Gastroesophageal sphincter (tissue), 4 donors: ENCODE measurements around the gene PPP1R13B. TPM values are rescaled to one million over a fixed set of nuclear protein-coding genes. Genes with fewer than 3 reads are reported as not detected.

Source experiments
- ATAC-seq: fragments of 150-250 bp; one replicate; pipeline ENCODE4 v1.9.1; 2016; ENCODE audit warnings: mild to moderate bottlenecking, moderate library complexity
- H3K27ac ChIP-seq, 4 donors: fragments of 200-600 bp; sonication (generic) in 3 of 4; 1 replicate in 3 of 4; 2 replicates in 1 of 4; pipeline ENCODE4 v1.5.1; 2016 to 2019
- H3K27me3 ChIP-seq: fragments of 200-600 bp; sonication (generic); one replicate; pipeline ENCODE4 v1.5.1; 2019
- H3K36me3 ChIP-seq, 2 donors: fragments of 200-600 bp; sonication (generic); one replicate each; pipeline ENCODE4 v1.5.1; 2019; ENCODE audit warnings: control low read depth in 1 of 2
- H3K4me1 ChIP-seq, 3 donors: fragments of 200-600 bp; sonication (generic); 1 replicate in 2 of 3; 2 replicates in 1 of 3; pipeline ENCODE4 v1.5.1; 2016 to 2019; ENCODE audit warnings: control low read depth in 2 of 3
- H3K4me3 ChIP-seq, 2 donors: fragments of 200-600 bp; sonication (generic); one replicate each; pipeline ENCODE4 v1.5.1; 2019; ENCODE audit warnings: mild to moderate bottlenecking in 1 of 2, moderate library complexity in 1 of 2
- H3K9me3 ChIP-seq, 3 donors: fragments of 200-600 bp; sonication (generic); one replicate each; pipeline ENCODE4 v1.5.1; 2017 to 2019; ENCODE audit warnings: control low read depth in 2 of 3
- EP300 ChIP-seq: sonication (generic); formaldehyde crosslinking; IDR thresholded peaks from one replicate; pipeline ENCODE4 v1.6.1; 2017; ENCODE audit warnings: antibody characterized with exemption, mild to moderate bottlenecking
- POLR2A ChIP-seq, 2 donors: fragments of 450-650 bp; IDR thresholded peaks; one replicate each; pipeline ENCODE4 v1.6.1; 2017; ENCODE audit warnings: antibody characterized with exemption in 2 of 2, mild to moderate bottlenecking in 2 of 2, moderate library complexity in 1 of 2
- POLR2AphosphoS5 ChIP-seq: sonication (generic); formaldehyde crosslinking; IDR thresholded peaks from one replicate; pipeline ENCODE4 v1.6.1; 2017; ENCODE audit warnings: antibody characterized with exemption
- WGBS, 2 donors: methylation state at CpG; one replicate each; pipeline ENCODE4 v1.1.5; 2018; ENCODE audit warnings: low coverage in 1 of 2; 5-methylcytosine and 5-hydroxymethylcytosine counted together
- total RNA-seq, 4 donors: library from RNA; depleted of rRNA; stranded (reverse); fragments of >200 nt; gene quantifications; one replicate each; pipeline ENCODE4 v1.1.0, GENCODE V29; 2016
- TF ChIP-seq, protein P1 (sequence below), 4 experiments: fragments of 200-600 bp in 2 of 4; fragments of 450-650 bp in 2 of 4; sonication (generic) in 1 of 4; IDR thresholded peaks; one replicate each; pipeline ENCODE4 v1.5.1; 2017 to 2019; ENCODE audit warnings: antibody characterized with exemption in 4 of 4, mild to moderate bottlenecking in 2 of 4, moderate library complexity in 2 of 4

The PPP1R13B gene
- total RNA-seq, 4 donors from 2014 or later, result 13.9 to 24.8 (median 17.5) TPM

DNA sequence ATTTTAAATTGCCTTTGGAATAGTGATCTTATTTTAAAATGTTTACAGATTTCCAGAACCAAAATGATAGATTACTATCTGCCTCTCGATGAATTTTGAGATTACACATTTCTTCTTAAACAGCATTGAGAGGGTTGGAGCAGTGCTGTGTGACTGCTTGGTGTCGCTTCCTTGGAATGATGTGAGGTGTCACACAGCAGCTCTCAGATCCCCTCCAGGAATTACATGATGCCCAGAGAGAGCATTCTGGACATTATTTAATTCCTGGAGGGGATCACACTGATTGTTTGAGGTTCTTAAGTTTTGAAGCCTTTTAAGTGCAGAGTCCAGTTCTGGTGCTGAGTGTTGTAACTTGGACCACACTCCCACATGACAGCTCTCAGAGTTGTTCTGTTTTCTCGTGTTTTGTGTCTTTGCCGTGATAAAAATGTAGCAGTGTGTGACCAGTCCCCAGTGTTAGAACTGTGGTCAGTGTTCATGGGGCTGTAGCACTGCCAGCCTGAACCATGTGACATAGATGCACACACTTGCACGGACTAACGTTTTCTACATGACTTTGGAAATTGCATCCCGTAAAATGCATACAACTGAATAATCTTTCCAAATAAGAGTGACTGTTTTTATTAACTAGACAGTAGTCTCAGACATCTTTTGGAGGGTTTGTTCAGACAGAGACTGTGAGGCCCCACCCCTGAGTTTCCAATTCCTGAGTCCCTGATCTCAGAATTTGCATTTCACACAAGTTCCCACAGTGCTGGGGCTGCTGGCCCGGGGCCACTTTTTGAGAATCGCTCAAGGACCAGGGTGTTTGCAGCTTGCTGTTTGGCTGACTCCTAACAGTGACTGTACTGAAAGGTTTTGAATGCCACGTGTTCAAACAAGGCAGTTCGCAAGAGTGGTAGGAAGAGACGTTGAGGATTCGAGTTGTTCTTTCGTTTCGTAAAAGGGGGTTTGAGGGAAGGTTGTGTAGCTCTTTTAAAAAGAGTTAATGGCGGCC lies 158.2 kb downstream of the PPP1R13B start:
- peak overlapping the region in 1 of 4 donors; percentile 54 for H3K27ac ChIP-seq
- TF ChIP-seq EP300, result no peak
- 55 to 62% methylated on average over 8 to 16 of the region's 16 CpGs for WGBS, 2 donors

DNA sequence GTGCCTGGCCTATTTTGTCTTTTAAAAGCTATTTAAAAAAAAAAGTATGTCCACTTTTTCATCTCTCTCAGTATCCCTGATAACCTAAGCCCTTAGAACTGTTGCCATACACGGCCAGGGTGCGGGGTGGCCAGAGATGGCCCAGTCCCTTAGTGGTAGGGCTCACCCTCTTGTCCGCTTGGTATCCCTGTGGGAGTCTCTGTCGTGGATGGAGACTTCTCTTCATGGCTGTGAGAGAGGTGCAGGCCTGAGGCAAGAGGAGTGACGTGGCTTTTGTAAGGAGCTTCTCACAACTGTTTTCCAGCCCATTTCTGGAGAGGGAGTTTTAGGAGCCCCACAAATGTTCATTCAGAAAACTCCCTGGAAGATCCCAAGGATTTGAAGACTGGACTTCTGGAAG lies 158.9 kb downstream of the PPP1R13B start:
- no peaks in the 10 kb centered on the region for H3K27me3 ChIP-seq
- WGBS, 2 donors, result 92% methylated on average over 2 of the region's 5 CpGs; no CpG with 5 or more reads in 1 of the 2 donors
- H3K4me1 ChIP-seq, result peaks cover 0 to 66% (median 3%) of the 10 kb centered on the region in 3 donors
- no peak for ATAC-seq
- no peaks in the 10 kb centered on the region for H3K9me3 ChIP-seq
- H3K4me3 ChIP-seq, result no peak overlapping the region
- peak overlapping the region in 1 of 4 donors; percentile 54 for H3K27ac ChIP-seq
- H3K36me3 ChIP-seq, result peaks cover 0 to 78% of the 10 kb centered on the region in 2 donors
- TF ChIP-seq EP300 (no peak), POLR2A (IDR thresholded peaks at IDR 0.05) (no peak), POLR2AphosphoS5 (no peak)
- TF ChIP-seq, protein P1, sequence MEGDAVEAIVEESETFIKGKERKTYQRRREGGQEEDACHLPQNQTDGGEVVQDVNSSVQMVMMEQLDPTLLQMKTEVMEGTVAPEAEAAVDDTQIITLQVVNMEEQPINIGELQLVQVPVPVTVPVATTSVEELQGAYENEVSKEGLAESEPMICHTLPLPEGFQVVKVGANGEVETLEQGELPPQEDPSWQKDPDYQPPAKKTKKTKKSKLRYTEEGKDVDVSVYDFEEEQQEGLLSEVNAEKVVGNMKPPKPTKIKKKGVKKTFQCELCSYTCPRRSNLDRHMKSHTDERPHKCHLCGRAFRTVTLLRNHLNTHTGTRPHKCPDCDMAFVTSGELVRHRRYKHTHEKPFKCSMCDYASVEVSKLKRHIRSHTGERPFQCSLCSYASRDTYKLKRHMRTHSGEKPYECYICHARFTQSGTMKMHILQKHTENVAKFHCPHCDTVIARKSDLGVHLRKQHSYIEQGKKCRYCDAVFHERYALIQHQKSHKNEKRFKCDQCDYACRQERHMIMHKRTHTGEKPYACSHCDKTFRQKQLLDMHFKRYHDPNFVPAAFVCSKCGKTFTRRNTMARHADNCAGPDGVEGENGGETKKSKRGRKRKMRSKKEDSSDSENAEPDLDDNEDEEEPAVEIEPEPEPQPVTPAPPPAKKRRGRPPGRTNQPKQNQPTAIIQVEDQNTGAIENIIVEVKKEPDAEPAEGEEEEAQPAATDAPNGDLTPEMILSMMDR (IDR thresholded peaks at IDR 0.05), result no peak

More for the DNA sequence above, 158.2 kb downstream of the PPP1R13B start:
- Histone ChIP-seq H3K4me3 (no peak overlapping the region), H3K9me3 (no peaks in the 10 kb centered on the region), H3K36me3 (peaks cover 0 to 78% of the 10 kb centered on the region in 2 donors), H3K4me1 (peaks cover 0 to 62% (median 3%) of the 10 kb centered on the region in 3 donors), H3K27me3 (no peaks in the 10 kb centered on the region)
- peak; percentile 60 for ATAC-seq

DNA sequence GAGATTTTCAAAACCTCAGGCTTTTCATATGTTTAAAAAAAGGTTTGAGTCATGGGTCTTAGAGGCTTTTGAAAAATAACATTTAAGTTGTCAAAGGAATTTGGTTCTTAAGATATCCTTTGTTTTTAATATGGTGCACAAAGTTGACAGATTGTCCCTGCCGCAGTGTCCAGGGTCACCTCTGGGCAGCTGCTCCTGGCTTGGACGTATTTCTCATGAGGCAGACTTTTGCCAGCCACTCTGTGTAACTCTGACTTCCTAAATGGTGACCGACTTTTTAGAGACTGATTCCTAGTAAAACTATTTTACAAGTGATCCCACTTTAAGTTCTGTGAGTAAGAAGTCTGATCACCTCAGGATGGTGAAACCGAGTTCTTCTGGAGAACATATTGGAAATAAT lies 159.7 kb downstream of the PPP1R13B start:
- ATAC-seq, result no peak
- TF ChIP-seq POLR2A (IDR thresholded peaks at IDR 0.05) (no peak), POLR2AphosphoS5 (no peak), EP300 (no peak)
- TF ChIP-seq, protein P1 (IDR thresholded peaks at IDR 0.05), result no peak
- Histone ChIP-seq H3K27me3 (no peaks in the 10 kb centered on the region), H3K9me3 (no peaks in the 10 kb centered on the region), H3K36me3 (peaks cover 0 to 78% of the 10 kb centered on the region in 2 donors), H3K4me1 (peaks cover 0 to 66% (median 3%) of the 10 kb centered on the region in 3 donors), H3K4me3 (no peak overlapping the region), H3K27ac (peak overlapping the region in 1 of 4 donors; percentile 54)
- 80 to 85% methylated on average over 4 of the region's 4 CpGs for WGBS, 2 donors

DNA sequence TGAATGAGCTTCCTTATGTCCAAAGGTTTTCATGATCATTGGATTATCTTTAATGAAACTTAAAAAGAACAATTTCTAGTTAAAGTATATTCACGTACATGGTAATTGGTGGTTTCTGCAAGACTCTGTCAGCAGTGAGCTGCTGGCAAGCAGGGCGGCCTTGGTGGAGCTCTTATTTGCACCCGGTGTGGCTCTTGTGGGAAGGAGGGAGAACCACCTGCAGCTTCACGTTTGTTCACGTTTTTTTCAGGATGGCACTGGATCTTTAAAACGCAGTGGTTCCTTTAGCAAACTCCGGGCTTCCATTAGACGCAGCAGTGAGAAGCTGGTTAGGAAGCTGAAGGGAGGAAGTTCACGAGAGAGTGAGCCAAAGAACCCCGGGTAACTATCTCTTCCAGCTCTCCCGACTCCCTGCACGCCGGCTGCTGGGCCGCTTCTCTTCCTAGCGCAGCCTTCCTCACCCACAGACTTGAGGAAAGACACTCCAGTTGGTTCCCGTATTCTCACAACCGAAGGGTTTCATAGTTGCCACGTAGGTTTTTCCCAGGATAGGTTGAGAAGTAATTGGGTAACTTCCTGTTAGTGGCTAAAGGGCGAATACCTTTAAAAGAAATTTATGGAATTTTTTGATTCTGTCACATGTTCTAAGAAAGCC lies 160.4 kb downstream of the PPP1R13B start:
- Histone ChIP-seq H3K4me3 (no peak overlapping the region), H3K27me3 (no peaks in the 10 kb centered on the region), H3K4me1 (peaks cover 0 to 66% (median 3%) of the 10 kb centered on the region in 3 donors), H3K27ac (peak overlapping the region in 1 of 4 donors; percentile 54), H3K36me3 (peaks cover 0 to 78% of the 10 kb centered on the region in 2 donors), H3K9me3 (no peaks in the 10 kb centered on the region)
- no peak for ATAC-seq
- TF ChIP-seq POLR2A (IDR thresholded peaks at IDR 0.05) (no peak), EP300 (no peak), POLR2AphosphoS5 (no peak)
- TF ChIP-seq, protein P1 (IDR thresholded peaks at IDR 0.05), result no peak
- 75 to 80% methylated on average over 4 to 16 of the region's 19 CpGs for WGBS, 2 donors
